Calu3 (cell line): ENCODE measurements around the gene CACNG7. TPM values are rescaled to one million over a fixed set of nuclear protein-coding genes. Genes with fewer than 3 reads are reported as not detected.
A peak's percentile ranks its signal among the peaks of the same experiment; 100 is the strongest.

Source experiments
- BruUV-seq: library from RNA; stranded (reverse); fragments of 400-500 nt; replicated peaks from 2 replicates; lab custom pipeline; 2021; lab: Mats Ljungman, UMichigan
- CTCF ChIA-PET: fragments of 300-600 bp; sonication (Branson Sonifier 250); formaldehyde crosslinking; loops from one replicate; lab custom pipeline; 2022; ENCODE audit warnings: antibody characterized with exemption; lab: Charles Lee
- DNase-seq: peaks from one replicate; pipeline ENCODE4 v3.0.0; 2022
- H3K27ac Mint-ChIP-seq: one replicate; pipeline ENCODE4 v1.8.0; 2022; ENCODE audit warnings: mixed read lengths; ENCODE audit not compliant: unreplicated experiment
- H3K27me3 Mint-ChIP-seq: one replicate; pipeline ENCODE4 v1.8.0; 2022; ENCODE audit warnings: mixed read lengths; ENCODE audit not compliant: unreplicated experiment
- H3K36me3 Mint-ChIP-seq: one replicate; pipeline ENCODE4 v1.8.0; 2022; ENCODE audit warnings: mild to moderate bottlenecking, moderate library complexity, mixed read lengths; ENCODE audit not compliant: insufficient read depth, unreplicated experiment
- H3K4me1 Mint-ChIP-seq: one replicate; pipeline ENCODE4 v1.8.0; 2022; ENCODE audit warnings: mild to moderate bottlenecking, low read depth, mixed read lengths; ENCODE audit not compliant: unreplicated experiment
- H3K4me3 Mint-ChIP-seq: one replicate; pipeline ENCODE4 v1.8.0; 2022; ENCODE audit warnings: mild to moderate bottlenecking, low read depth, moderate library complexity, mixed read lengths; ENCODE audit not compliant: unreplicated experiment
- H3K9me3 Mint-ChIP-seq: one replicate; pipeline ENCODE4 v1.8.0; 2022; ENCODE audit warnings: low read depth, mixed read lengths; ENCODE audit not compliant: unreplicated experiment
- CTCF ChIP-seq: fragments of 200-600 bp; IDR thresholded peaks from one replicate; pipeline ENCODE4 v1.8.0; 2022; ENCODE audit warnings: antibody characterized with exemption; ENCODE audit not compliant: unreplicated experiment
- intact Hi-C: fragments of 100-400 bp; cut with micrococcal nuclease; formaldehyde crosslinking; loops from one replicate; pipeline ENCODE4 v1.10.0; 2022; ENCODE audit not compliant: unreplicated experiment
- total RNA-seq: library from RNA; stranded (reverse); gene quantifications from 2 replicates; pipeline ENCODE4 v1.2.3, GENCODE V29; 2022

Gene CACNG7
- total RNA-seq, 1 experiment from 2014 or later = not detected

GRCh38 chr19:53927739-53928138 lies 18.7 kb downstream of the CACNG7 start:
- Mint-ChIP-seq H3K4me1 (no peaks in the 10 kb centered on the region), H3K27me3 (peaks cover 36% of the 10 kb centered on the region), H3K9me3 (peaks cover 2% of the 10 kb centered on the region), H3K4me3 (no peak overlapping the region), H3K27ac (no peak overlapping the region), H3K36me3 (no peaks in the 10 kb centered on the region)
- BruUV-seq = no TSS peak
- intact Hi-C loops = no loop called here
- TF ChIP-seq CTCF = no peak
- CTCF ChIA-PET = interaction anchor here (0.6 kb wide), 2 partner anchors 22 to 57 kb away, joined by 3 read pairs; no protein-coding TSS in a partner anchor
- peak; percentile 79 for DNase-seq

- Mint-ChIP-seq H3K9me3 (no peaks in the 10 kb centered on the region), H3K4me1 (no peaks in the 10 kb centered on the region), H3K27ac (no peak overlapping the region), H3K27me3 (peaks cover 26% of the 10 kb centered on the region), H3K36me3 (no peaks in the 10 kb centered on the region), H3K4me3 (no peak overlapping the region)
- no peak for DNase-seq
- intact Hi-C loops = no loop called here
- no peak for TF ChIP-seq CTCF
- CTCF ChIA-PET = interaction anchor here (0.6 to 1.6 kb wide), 2 partner anchors 88 to 362 kb away, joined by 3 to 4 read pairs; no protein-coding TSS in a partner anchor
- no TSS peak for BruUV-seq
Measured at GRCh38 chr19:53936029-53936428, 27.0 kb downstream of the CACNG7 start.

GRCh38 chr19:53942001-53942786 lies 33.1 kb downstream of the CACNG7 start:
- Mint-ChIP-seq H3K36me3 (peaks cover 7% of the 10 kb centered on the region), H3K27me3 (peaks cover 53% of the 10 kb centered on the region), H3K27ac (peak overlapping the region; percentile 11), H3K4me1 (peaks cover 11% of the 10 kb centered on the region), H3K9me3 (peaks cover 4% of the 10 kb centered on the region), H3K4me3 (no peak overlapping the region)
- CTCF ChIA-PET = no interaction called here
- DNase-seq = no peak
- intact Hi-C loops = no loop called here
- no TSS peak for BruUV-seq
- TF ChIP-seq CTCF = no peak

- Mint-ChIP-seq H3K9me3 (peaks cover 4% of the 10 kb centered on the region), H3K27me3 (peaks cover 44% of the 10 kb centered on the region), H3K27ac (no peak overlapping the region), H3K4me1 (peaks cover 11% of the 10 kb centered on the region), H3K4me3 (no peak overlapping the region), H3K36me3 (peaks cover 7% of the 10 kb centered on the region)
- no peak for TF ChIP-seq CTCF
- DNase-seq = no peak
- CTCF ChIA-PET = interaction anchor here (2.0 kb wide), 1 partner anchor 79 kb away, joined by 5 read pairs; no protein-coding TSS in a partner anchor
- intact Hi-C loops = no loop called here
- BruUV-seq = no TSS peak
Measured at GRCh38 chr19:53944416-53944815, 35.3 kb downstream of the CACNG7 start.
